Cerebellar nuclear complex (tissue), 1 donor: ENCODE results near the gene CADM2.
"Not testable (repeated sequence)": the region's sequence is repeated elsewhere in the genome, so short reads cannot be mapped to it uniquely, and the experiment has no call there.

Source experiments
- DNase-seq, 2 experiments: peaks; one replicate each; lab custom pipeline; 2025; lab: John Stamatoyannopoulos, UW

CADM2 gene

GRCh38 chr3:84958495-84959469, at the start of gene CADM2:
Gene CADM2, plus strand, starts transcription at chr3:84958989.
- DNase-seq, result peak; percentile 65 to 70

GRCh38 chr3:84918592-84918991, 40.2 kb upstream of the CADM2 start:
- not testable (repeated sequence) for DNase-seq

GRCh38 chr3:84922682-84923081, 36.1 kb upstream of the CADM2 start:
- no peak for DNase-seq

- no peak for DNase-seq
Measured at GRCh38 chr3:84925571-84925970, 33.2 kb upstream of the CADM2 start.

- no peak for DNase-seq
Measured at GRCh38 chr3:84943379-84943778, 15.4 kb upstream of the CADM2 start.

- no peak for DNase-seq
Measured at GRCh38 chr3:84946240-84946639, 12.5 kb upstream of the CADM2 start.

- DNase-seq, result peak in 1 of 2 experiments; percentile 1
Measured at GRCh38 chr3:84959470-84960271, 882 bp downstream of the CADM2 start.

GRCh38 chr3:84960581-84960980, 1.8 kb downstream of the CADM2 start:
- DNase-seq, result no peak

GRCh38 chr3:84961011-84961410, 2.2 kb downstream of the CADM2 start:
- DNase-seq, result peak in 1 of 2 experiments; percentile 22

GRCh38 chr3:84961521-84962255, 2.9 kb downstream of the CADM2 start:
- DNase-seq, result no peak

GRCh38 chr3:84962415-84962814, 3.6 kb downstream of the CADM2 start:
- no peak for DNase-seq

- peak in 1 of 2 experiments; percentile 33 for DNase-seq
Measured at GRCh38 chr3:84963137-84963536, 4.3 kb downstream of the CADM2 start.

- DNase-seq, result peak; percentile 43 to 66
Measured at GRCh38 chr3:84965141-84965540, 6.4 kb downstream of the CADM2 start.

- DNase-seq, result peak in 1 of 2 experiments; percentile 48
Measured at GRCh38 chr3:84967767-84968581, 9.2 kb downstream of the CADM2 start.

- no peak for DNase-seq
Measured at GRCh38 chr3:84968701-84969235, 10.0 kb downstream of the CADM2 start.

GRCh38 chr3:84974347-84974746, 15.6 kb downstream of the CADM2 start:
- no peak for DNase-seq

- DNase-seq, result no peak
Measured at GRCh38 chr3:84977021-84977420, 18.2 kb downstream of the CADM2 start.

- DNase-seq, result no peak
Measured at GRCh38 chr3:84978843-84979242, 20.1 kb downstream of the CADM2 start.

GRCh38 chr3:84980011-84980410, 21.2 kb downstream of the CADM2 start:
- DNase-seq, result no peak

GRCh38 chr3:84980456-84980855, 21.7 kb downstream of the CADM2 start:
- no peak for DNase-seq

GRCh38 chr3:84983490-84983889, 24.7 kb downstream of the CADM2 start:
- no peak for DNase-seq
